ENCODE data around the gene ACSF3.
"Not testable (repeated sequence)": the region's sequence is repeated elsewhere in the genome, so short reads cannot be mapped to it uniquely, and the experiment has no call there.

Gene ACSF3

GRCh38 chr16:89073346-89074071 is 20.1 kb upstream of the ACSF3 start:
- no peak for DNase-seq (ENCODE audit: low spot score)

- DNase-seq (ENCODE audit: low spot score): not testable (repeated sequence)
These were observed 19.5 kb upstream of the ACSF3 start for GRCh38 chr16:89074072-89074674.

- no peak for DNase-seq (ENCODE audit: low spot score)
These were observed 18.6 kb upstream of the ACSF3 start for GRCh38 chr16:89074803-89075688.

GRCh38 chr16:89076159-89076558 is 17.5 kb upstream of the ACSF3 start:
- no peak for DNase-seq (ENCODE audit: low spot score)

- no peak for DNase-seq (ENCODE audit: low spot score)
These were observed 16.6 kb upstream of the ACSF3 start for GRCh38 chr16:89077076-89077475.

GRCh38 chr16:89078172-89078571 is 15.5 kb upstream of the ACSF3 start:
- DNase-seq (ENCODE audit: low spot score): no peak

GRCh38 chr16:89079434-89079980 is 14.1 kb upstream of the ACSF3 start:
- no peak for DNase-seq (ENCODE audit: low spot score)

GRCh38 chr16:89080196-89080853 is 13.3 kb upstream of the ACSF3 start:
- DNase-seq (ENCODE audit: low spot score): no peak

GRCh38 chr16:89081556-89081955 is 12.1 kb upstream of the ACSF3 start:
- no peak for DNase-seq (ENCODE audit: low spot score)

- DNase-seq (ENCODE audit: low spot score): no peak
These were observed 9.2 kb upstream of the ACSF3 start for GRCh38 chr16:89084411-89084810.

GRCh38 chr16:89084814-89085612 is 8.6 kb upstream of the ACSF3 start:
- no peak for DNase-seq (ENCODE audit: low spot score)

- no peak for DNase-seq (ENCODE audit: low spot score)
These were observed 7.9 kb upstream of the ACSF3 start for GRCh38 chr16:89085755-89086154.

GRCh38 chr16:89087922-89088497 is 5.6 kb upstream of the ACSF3 start:
- no peak for DNase-seq (ENCODE audit: low spot score)

- no peak for DNase-seq (ENCODE audit: low spot score)
These were observed 4.5 kb upstream of the ACSF3 start for GRCh38 chr16:89089120-89089519.

GRCh38 chr16:89090182-89090630 is 3.4 kb upstream of the ACSF3 start:
- DNase-seq (ENCODE audit: low spot score): no peak

- no peak for DNase-seq (ENCODE audit: low spot score)
These were observed 2.8 kb upstream of the ACSF3 start for GRCh38 chr16:89090669-89091426.

- no peak for DNase-seq (ENCODE audit: low spot score)
These were observed 1.6 kb upstream of the ACSF3 start for GRCh38 chr16:89092013-89092412.

- DNase-seq (ENCODE audit: low spot score): not testable (repeated sequence)
These were observed 425 bp upstream of the ACSF3 start for GRCh38 chr16:89093252-89093601.

- DNase-seq (ENCODE audit: low spot score): peak; percentile 64
These were observed 714 bp downstream of the ACSF3 start for GRCh38 chr16:89094252-89094879.

- peak; percentile 65 for DNase-seq (ENCODE audit: low spot score)
These were observed 1.2 kb downstream of the ACSF3 start for GRCh38 chr16:89094880-89095258.

All from NAMALWA (cell line).